ENCODE results near the gene CDC16. TPM values are rescaled to one million over a fixed set of nuclear protein-coding genes. Genes with fewer than 3 reads are reported as not detected.

Gene CDC16
- total and polyA plus RNA-seq, 2 of the 13 experiments (the other 11 are each of a cell fraction or from before 2014, with no cell fraction given): 24.2 to 60.9 TPM

- TF ChIP-seq, protein P1, sequence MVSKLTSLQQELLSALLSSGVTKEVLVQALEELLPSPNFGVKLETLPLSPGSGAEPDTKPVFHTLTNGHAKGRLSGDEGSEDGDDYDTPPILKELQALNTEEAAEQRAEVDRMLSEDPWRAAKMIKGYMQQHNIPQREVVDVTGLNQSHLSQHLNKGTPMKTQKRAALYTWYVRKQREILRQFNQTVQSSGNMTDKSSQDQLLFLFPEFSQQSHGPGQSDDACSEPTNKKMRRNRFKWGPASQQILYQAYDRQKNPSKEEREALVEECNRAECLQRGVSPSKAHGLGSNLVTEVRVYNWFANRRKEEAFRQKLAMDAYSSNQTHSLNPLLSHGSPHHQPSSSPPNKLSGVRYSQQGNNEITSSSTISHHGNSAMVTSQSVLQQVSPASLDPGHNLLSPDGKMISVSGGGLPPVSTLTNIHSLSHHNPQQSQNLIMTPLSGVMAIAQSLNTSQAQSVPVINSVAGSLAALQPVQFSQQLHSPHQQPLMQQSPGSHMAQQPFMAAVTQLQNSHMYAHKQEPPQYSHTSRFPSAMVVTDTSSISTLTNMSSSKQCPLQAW (CRISPR knock-in tag; IDR thresholded peaks at IDR 0.05): peak; percentile 9; the same call in 1 of the 2 replicates
- TF ChIP-seq ZNF713 (CRISPR knock-in tag; IDR thresholded peaks at IDR 0.05) (no peak), SP1 (IDR thresholded peaks at IDR 0.05) (no peak), SP1 (CRISPR knock-in tag; IDR thresholded peaks at IDR 0.05) (no peak), REL (CRISPR knock-in tag; conservative IDR thresholded peaks at IDR 0.05) (no peak; the same call in 1 of the 2 replicates), MXD3 (CRISPR knock-in tag; IDR thresholded peaks at IDR 0.05) (0 out of 2 replicates have a peak, but pooled peaks have one; percentile 15), AGO1 (IDR thresholded peaks at IDR 0.05; ENCODE audit: low read depth, low read length, poor library complexity, severe bottlenecking) (no peak), MTA3 (CRISPR knock-in tag; IDR thresholded peaks at IDR 0.05) (no peak), ZFX (CRISPR knock-in tag; IDR thresholded peaks at IDR 0.05; ENCODE audit: low read depth) (peak; percentile 67), RXRB (CRISPR knock-in tag; IDR thresholded peaks at IDR 0.05; ENCODE audit: borderline replicate concordance) (no peak), ZBED4 (CRISPR knock-in tag; IDR thresholded peaks at IDR 0.05; ENCODE audit: borderline replicate concordance) (no peak), SAP130 (CRISPR knock-in tag; IDR thresholded peaks at IDR 0.05; ENCODE audit: low read depth) (peak; percentile 56), ZNF777 (CRISPR knock-in tag; IDR thresholded peaks at IDR 0.05) (peak; percentile 67; the same call in 1 of the 2 replicates), ZFY (CRISPR knock-in tag; IDR thresholded peaks at IDR 0.05) (peak; percentile 80)
- TF ChIP-seq, protein P2, sequence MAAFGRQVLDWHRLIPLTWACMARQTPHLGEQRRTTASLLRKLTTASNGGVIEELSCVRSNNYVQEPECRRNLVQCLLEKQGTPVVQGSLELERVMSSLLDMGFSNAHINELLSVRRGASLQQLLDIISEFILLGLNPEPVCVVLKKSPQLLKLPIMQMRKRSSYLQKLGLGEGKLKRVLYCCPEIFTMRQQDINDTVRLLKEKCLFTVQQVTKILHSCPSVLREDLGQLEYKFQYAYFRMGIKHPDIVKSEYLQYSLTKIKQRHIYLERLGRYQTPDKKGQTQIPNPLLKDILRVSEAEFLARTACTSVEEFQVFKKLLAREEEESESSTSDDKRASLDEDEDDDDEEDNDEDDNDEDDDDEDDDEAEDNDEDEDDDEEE (CRISPR knock-in tag; IDR thresholded peaks at IDR 0.05): 0 out of 2 replicates have a peak, but pooled peaks have one; percentile 31
- TF ChIP-seq, protein P3, sequence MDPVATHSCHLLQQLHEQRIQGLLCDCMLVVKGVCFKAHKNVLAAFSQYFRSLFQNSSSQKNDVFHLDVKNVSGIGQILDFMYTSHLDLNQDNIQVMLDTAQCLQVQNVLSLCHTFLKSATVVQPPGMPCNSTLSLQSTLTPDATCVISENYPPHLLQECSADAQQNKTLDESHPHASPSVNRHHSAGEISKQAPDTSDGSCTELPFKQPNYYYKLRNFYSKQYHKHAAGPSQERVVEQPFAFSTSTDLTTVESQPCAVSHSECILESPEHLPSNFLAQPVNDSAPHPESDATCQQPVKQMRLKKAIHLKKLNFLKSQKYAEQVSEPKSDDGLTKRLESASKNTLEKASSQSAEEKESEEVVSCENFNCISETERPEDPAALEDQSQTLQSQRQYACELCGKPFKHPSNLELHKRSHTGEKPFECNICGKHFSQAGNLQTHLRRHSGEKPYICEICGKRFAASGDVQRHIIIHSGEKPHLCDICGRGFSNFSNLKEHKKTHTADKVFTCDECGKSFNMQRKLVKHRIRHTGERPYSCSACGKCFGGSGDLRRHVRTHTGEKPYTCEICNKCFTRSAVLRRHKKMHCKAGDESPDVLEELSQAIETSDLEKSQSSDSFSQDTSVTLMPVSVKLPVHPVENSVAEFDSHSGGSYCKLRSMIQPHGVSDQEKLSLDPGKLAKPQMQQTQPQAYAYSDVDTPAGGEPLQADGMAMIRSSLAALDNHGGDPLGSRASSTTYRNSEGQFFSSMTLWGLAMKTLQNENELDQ (CRISPR knock-in tag; IDR thresholded peaks at IDR 0.05; ENCODE audit: borderline replicate concordance): no peak
- TF ChIP-seq, protein P4, sequence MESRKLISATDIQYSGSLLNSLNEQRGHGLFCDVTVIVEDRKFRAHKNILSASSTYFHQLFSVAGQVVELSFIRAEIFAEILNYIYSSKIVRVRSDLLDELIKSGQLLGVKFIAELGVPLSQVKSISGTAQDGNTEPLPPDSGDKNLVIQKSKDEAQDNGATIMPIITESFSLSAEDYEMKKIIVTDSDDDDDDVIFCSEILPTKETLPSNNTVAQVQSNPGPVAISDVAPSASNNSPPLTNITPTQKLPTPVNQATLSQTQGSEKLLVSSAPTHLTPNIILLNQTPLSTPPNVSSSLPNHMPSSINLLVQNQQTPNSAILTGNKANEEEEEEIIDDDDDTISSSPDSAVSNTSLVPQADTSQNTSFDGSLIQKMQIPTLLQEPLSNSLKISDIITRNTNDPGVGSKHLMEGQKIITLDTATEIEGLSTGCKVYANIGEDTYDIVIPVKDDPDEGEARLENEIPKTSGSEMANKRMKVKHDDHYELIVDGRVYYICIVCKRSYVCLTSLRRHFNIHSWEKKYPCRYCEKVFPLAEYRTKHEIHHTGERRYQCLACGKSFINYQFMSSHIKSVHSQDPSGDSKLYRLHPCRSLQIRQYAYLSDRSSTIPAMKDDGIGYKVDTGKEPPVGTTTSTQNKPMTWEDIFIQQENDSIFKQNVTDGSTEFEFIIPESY (CRISPR knock-in tag; IDR thresholded peaks at IDR 0.05): no peak
Observed at GRCh38 chr13:114282041-114282670, 47.5 kb downstream of the CDC16 start (continued).
